Raji (cell line): Measurements from ENCODE around the gene PEAK3.

Source experiments
- POLR2A ChIP-seq: IDR thresholded peaks from 2 replicates; pipeline ENCODE4 v1.6.1; 2011; ENCODE audit warnings: low read depth, low read length, control low read depth; ENCODE audit not compliant: insufficient read depth

The PEAK3 gene

GRCh38 chr19:2252797-2253105, 29.2 kb downstream of the PEAK3 start:
- no peak for TF ChIP-seq POLR2A

GRCh38 chr19:2252055-2252796, 29.7 kb downstream of the PEAK3 start:
- no peak for TF ChIP-seq POLR2A

GRCh38 chr19:2251106-2252054, 30.6 kb downstream of the PEAK3 start:
- TF ChIP-seq POLR2A, result no peak

- TF ChIP-seq POLR2A, result no peak
Measured at GRCh38 chr19:2250766-2251105, 31.2 kb downstream of the PEAK3 start.

- TF ChIP-seq POLR2A, result no peak
Measured at GRCh38 chr19:2249880-2250765, 31.9 kb downstream of the PEAK3 start.

GRCh38 chr19:2249010-2249866, 32.7 kb downstream of the PEAK3 start, which contains the start of gene AMH:
TSS of gene AMH (plus strand) at chr19:2249323. CDS start at chr19:2249333, 10 bp downstream.
- TF ChIP-seq POLR2A, result no peak

- no peak for TF ChIP-seq POLR2A
Measured at GRCh38 chr19:2248136-2249009, 33.6 kb downstream of the PEAK3 start.

- no peak for TF ChIP-seq POLR2A
Measured at GRCh38 chr19:2247433-2248101, 34.4 kb downstream of the PEAK3 start.

GRCh38 chr19:2246801-2247361, 35.1 kb downstream of the PEAK3 start:
- TF ChIP-seq POLR2A, result no peak

GRCh38 chr19:2246014-2246620, 35.9 kb downstream of the PEAK3 start:
- TF ChIP-seq POLR2A, result no peak

GRCh38 chr19:2245273-2245672, 36.7 kb downstream of the PEAK3 start:
- TF ChIP-seq POLR2A, result no peak

GRCh38 chr19:2244486-2244885, 37.5 kb downstream of the PEAK3 start:
- no peak for TF ChIP-seq POLR2A

- TF ChIP-seq POLR2A, result no peak
Measured at GRCh38 chr19:2244125-2244411, 37.9 kb downstream of the PEAK3 start.
